Upper lobe of right lung (tissue), 1 donor: Measurements from ENCODE around the gene TBC1D12. TPM values are rescaled to one million over a fixed set of nuclear protein-coding genes. Genes with fewer than 3 reads are reported as not detected.

Source experiments
- ATAC-seq: fragments of 200-7000 bp; cut with Tn5 transposase; one replicate; pipeline ENCODE4 v1.9.1; 2020; ENCODE audit warnings: mild to moderate bottlenecking, moderate library complexity
- DNase-seq: peaks from one replicate; pipeline ENCODE4 v3.0.0-alpha.2; 2020
- H3K27ac ChIP-seq: fragments of 200-600 bp; one replicate; pipeline ENCODE4 v1.8.0; 2022
- H3K27me3 ChIP-seq: fragments of 200-600 bp; one replicate; pipeline ENCODE4 v1.8.0; 2022; ENCODE audit warnings: mild to moderate bottlenecking
- H3K36me3 ChIP-seq: fragments of 200-600 bp; one replicate; pipeline ENCODE4 v1.8.0; 2022
- H3K4me1 ChIP-seq: fragments of 200-600 bp; one replicate; pipeline ENCODE4 v1.8.0; 2022
- H3K4me3 ChIP-seq: fragments of 200-600 bp; one replicate; pipeline ENCODE4 v1.8.0; 2022; ENCODE audit warnings: mild to moderate bottlenecking
- H3K9me3 ChIP-seq: fragments of 200-600 bp; one replicate; pipeline ENCODE4 v1.8.0; 2022
- intact Hi-C: fragments of 100-400 bp; cut with DNase I; formaldehyde crosslinking; loops from one replicate; pipeline ENCODE4 v1.11.0; 2022
- total RNA-seq: library from RNA; stranded (reverse); fragmentation: NEBNext Ultra II Directional; extraction: Animal tissue kit (Norgen Biotek cat#: 25700); gene quantifications from one replicate; pipeline ENCODE4 v1.2.1, GENCODE V29; 2021
- TF ChIP-seq, protein P1 (sequence below): fragments of 200-600 bp; IDR thresholded peaks from one replicate; pipeline ENCODE4 v1.8.0; 2022; ENCODE audit warnings: antibody characterized with exemption
- donor health status: DM: no; HTN: yes; CAD: no; lungs with severe emphysema.

TBC1D12 gene
- total RNA-seq, 1 donor from 2014 or later: 11.1 TPM

DNA sequence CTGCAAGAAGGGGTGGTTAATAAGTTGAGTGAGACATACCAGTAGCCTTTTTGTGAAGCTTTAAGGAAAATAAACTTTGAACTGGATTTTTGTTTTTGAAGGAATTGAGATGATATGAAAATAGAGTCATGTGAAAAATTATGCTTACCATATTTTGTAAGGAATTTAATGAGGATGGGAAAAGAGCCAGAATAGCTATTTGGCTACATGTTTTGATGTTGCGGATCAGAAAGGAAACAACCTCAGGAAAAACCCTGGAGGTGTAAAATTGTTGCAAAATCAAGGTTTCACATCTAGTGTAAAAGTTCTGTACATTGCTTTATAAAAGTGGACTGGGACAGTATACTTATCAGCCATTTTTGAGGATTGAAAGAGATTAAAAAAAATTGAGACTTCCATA is 15.0 kb downstream of the TBC1D12 start:
- ATAC-seq (no peak), DNase-seq (no peak)
- Histone ChIP-seq H3K4me1 (peaks cover 8% of the 10 kb centered on the region), H3K9me3 (no peaks in the 10 kb centered on the region), H3K4me3 (no peak overlapping the region), H3K27me3 (no peaks in the 10 kb centered on the region), H3K27ac (no peak overlapping the region), H3K36me3 (no peaks in the 10 kb centered on the region)
- TF ChIP-seq, protein P1, sequence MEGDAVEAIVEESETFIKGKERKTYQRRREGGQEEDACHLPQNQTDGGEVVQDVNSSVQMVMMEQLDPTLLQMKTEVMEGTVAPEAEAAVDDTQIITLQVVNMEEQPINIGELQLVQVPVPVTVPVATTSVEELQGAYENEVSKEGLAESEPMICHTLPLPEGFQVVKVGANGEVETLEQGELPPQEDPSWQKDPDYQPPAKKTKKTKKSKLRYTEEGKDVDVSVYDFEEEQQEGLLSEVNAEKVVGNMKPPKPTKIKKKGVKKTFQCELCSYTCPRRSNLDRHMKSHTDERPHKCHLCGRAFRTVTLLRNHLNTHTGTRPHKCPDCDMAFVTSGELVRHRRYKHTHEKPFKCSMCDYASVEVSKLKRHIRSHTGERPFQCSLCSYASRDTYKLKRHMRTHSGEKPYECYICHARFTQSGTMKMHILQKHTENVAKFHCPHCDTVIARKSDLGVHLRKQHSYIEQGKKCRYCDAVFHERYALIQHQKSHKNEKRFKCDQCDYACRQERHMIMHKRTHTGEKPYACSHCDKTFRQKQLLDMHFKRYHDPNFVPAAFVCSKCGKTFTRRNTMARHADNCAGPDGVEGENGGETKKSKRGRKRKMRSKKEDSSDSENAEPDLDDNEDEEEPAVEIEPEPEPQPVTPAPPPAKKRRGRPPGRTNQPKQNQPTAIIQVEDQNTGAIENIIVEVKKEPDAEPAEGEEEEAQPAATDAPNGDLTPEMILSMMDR: no peak
- intact Hi-C loops: no loop called here

DNA sequence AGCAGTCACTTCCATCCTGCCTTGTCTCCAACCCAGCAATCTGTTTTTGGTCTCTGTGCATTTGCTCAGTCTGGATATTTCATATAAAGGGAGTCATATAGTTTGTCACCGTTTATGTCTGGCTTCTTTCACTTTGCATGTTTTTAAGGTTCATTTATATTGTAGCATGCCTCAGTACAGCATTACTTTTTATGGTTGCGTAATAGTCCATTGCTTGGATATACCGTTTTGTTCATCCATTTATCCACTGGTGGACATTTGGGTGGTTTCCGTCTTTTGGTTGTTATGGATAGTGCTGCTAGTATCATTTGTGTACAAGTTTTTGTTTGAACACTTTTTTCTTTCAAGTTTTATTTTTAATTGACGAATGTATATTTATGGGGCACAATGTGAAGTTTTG is 18.2 kb downstream of the TBC1D12 start:
- no peaks in the 10 kb centered on the region for H3K36me3 ChIP-seq
- no peaks in the 10 kb centered on the region for H3K9me3 ChIP-seq
- H3K4me1 ChIP-seq: no peaks in the 10 kb centered on the region
- TF ChIP-seq, protein P1: no peak
- ATAC-seq (no peak), DNase-seq (no peak)
- intact Hi-C loops: no loop called here
- no peak overlapping the region for H3K4me3 ChIP-seq
- H3K27me3 ChIP-seq: no peaks in the 10 kb centered on the region
- no peak overlapping the region for H3K27ac ChIP-seq

DNA sequence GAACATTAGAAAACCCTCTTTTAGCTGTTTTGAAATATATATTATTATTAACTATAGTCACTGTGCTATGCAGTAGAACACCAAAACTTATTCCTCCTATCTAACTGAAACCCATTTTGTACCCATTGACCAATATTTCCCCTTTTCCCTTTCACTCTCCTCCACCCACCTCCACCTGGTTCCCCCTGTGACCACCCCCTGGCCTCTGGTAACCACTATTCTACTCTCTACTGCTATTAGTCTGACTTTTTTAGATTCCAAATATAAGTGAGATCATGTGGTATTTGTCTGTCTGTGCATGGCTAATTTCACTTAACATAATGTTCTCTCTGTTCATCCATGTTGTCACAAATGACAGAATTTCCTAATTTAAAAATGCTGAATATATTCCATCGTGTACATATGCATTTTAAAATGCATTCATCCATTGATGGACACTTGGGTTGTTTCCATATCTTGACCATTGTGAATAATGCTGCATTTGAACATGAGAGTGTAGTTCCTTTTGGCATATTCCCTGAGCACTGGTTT is 18.7 kb downstream of the TBC1D12 start:
- peaks cover 3% of the 10 kb centered on the region for H3K9me3 ChIP-seq
- no peak for DNase-seq
- ATAC-seq: no peak
- TF ChIP-seq, protein P1: no peak
- no peak overlapping the region for H3K4me3 ChIP-seq
- no peaks in the 10 kb centered on the region for H3K36me3 ChIP-seq
- no peaks in the 10 kb centered on the region for H3K27me3 ChIP-seq
- intact Hi-C loops: no loop called here
- no peak overlapping the region for H3K27ac ChIP-seq
- no peaks in the 10 kb centered on the region for H3K4me1 ChIP-seq

DNA sequence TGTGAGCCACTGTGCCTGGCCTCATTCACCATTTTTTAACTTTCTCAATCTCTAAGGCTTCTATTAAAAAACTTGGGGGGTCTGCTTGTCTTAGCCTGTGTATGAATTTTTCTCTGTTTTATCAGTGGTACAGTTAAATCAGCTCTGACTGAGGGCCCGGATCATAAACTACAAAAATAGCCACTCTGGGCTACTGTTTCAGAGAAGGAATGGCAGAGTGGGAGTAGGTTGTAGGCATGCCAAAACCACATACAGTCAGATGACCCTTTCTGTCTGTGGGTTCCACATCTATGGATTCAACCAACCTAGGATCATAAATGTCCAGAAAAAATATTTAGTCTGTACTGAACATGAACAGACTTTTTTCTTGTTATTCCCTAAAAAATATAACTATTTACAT is 21.3 kb downstream of the TBC1D12 start:
- DNase-seq (no peak), ATAC-seq (peak; percentile 49)
- intact Hi-C loops: no loop called here
- H3K4me3 ChIP-seq: no peak overlapping the region
- H3K36me3 ChIP-seq: no peaks in the 10 kb centered on the region
- H3K27ac ChIP-seq: no peak overlapping the region
- TF ChIP-seq, protein P1: no peak
- H3K27me3 ChIP-seq: no peaks in the 10 kb centered on the region
- H3K9me3 ChIP-seq: peaks cover 7% of the 10 kb centered on the region
- H3K4me1 ChIP-seq: no peaks in the 10 kb centered on the region

DNA sequence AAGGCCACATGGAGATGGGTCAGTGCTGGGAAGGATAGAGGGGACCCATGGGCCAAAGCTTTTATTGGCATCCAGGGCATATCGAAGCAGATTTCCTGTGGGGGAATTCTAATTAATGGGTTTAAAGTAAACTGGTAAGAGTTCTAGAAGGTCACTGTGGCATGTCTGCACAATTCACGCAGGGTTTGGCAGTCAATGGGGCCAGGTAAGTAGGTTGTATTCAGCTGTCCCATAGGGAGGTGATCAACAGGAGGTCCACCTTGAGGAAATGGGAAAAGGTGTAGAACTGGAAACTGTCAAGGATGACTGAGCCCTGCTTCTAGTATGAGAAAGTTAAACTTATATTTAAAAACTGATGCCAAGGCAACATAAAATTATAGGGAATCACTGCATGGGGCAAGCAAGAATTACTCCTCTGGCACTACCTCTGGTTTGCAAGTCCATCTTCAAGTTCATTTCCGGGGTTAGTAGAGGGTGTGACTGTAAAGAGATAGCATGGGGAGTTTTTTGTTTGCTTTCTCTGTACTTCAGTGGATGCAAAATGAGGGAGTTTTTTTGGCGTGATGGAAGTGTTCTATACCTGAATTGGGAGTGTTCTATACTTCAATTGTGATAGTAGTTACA is 22.5 kb downstream of the TBC1D12 start:
- intact Hi-C loops: no loop called here
- H3K36me3 ChIP-seq: no peaks in the 10 kb centered on the region
- DNase-seq (no peak), ATAC-seq (no peak)
- no peaks in the 10 kb centered on the region for H3K27me3 ChIP-seq
- no peak overlapping the region for H3K27ac ChIP-seq
- peaks cover 7% of the 10 kb centered on the region for H3K9me3 ChIP-seq
- no peaks in the 10 kb centered on the region for H3K4me1 ChIP-seq
- TF ChIP-seq, protein P1: no peak
- H3K4me3 ChIP-seq: no peak overlapping the region
